SU-DHL-6 (cell line): ENCODE data around the gene SMIM10.

Experiments used
- EZH2phosphoT487 ChIP-seq: fragments of 200-600 bp; sonication (generic), shearing (Covaris generic); conservative IDR thresholded peaks from 2 replicates; pipeline ENCODE4 v1.6.1; 2018; ENCODE audit warnings: mild to moderate bottlenecking, antibody characterized with exemption, low read length, moderate library complexity, mixed read lengths
- TF ChIP-seq, protein P1 (sequence below): fragments of 200-600 bp; sonication (generic); IDR thresholded peaks from one replicate; pipeline ENCODE4 v1.5.1; 2017; ENCODE audit warnings: antibody characterized with exemption, mild to moderate bottlenecking, low read length, moderate library complexity; ENCODE audit not compliant: insufficient read depth, poor library complexity, severe bottlenecking

DNA sequence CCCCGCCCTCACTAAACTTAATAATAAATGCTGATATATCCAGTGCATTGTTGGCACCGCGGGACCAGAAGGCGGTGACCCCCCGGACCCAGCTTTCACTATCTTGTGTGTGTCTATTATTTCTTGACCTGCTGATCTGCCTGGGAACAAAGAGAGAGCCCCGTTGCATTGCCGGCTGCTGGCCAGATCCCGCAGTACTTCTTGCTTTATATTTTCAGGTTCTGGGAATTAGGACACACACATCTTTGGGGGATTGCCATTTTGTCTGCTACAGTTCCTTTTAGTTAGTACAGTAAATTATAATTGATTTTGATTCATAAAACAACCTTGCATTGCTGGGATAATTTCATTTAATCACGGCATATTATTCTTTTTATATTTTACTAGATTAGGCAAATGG, 33.7 kb downstream of the SMIM10 start:
- TF ChIP-seq, protein P1, sequence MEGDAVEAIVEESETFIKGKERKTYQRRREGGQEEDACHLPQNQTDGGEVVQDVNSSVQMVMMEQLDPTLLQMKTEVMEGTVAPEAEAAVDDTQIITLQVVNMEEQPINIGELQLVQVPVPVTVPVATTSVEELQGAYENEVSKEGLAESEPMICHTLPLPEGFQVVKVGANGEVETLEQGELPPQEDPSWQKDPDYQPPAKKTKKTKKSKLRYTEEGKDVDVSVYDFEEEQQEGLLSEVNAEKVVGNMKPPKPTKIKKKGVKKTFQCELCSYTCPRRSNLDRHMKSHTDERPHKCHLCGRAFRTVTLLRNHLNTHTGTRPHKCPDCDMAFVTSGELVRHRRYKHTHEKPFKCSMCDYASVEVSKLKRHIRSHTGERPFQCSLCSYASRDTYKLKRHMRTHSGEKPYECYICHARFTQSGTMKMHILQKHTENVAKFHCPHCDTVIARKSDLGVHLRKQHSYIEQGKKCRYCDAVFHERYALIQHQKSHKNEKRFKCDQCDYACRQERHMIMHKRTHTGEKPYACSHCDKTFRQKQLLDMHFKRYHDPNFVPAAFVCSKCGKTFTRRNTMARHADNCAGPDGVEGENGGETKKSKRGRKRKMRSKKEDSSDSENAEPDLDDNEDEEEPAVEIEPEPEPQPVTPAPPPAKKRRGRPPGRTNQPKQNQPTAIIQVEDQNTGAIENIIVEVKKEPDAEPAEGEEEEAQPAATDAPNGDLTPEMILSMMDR = no peak
- no peak for TF ChIP-seq EZH2phosphoT487
